Measurements from ENCODE around the gene PRXL2C.
A peak's percentile ranks its signal among the peaks of the same experiment; 100 is the strongest.
"Not testable (repeated sequence)": the region's sequence is repeated elsewhere in the genome, so short reads cannot be mapped to it uniquely, and the experiment has no call there.

PRXL2C gene

GRCh38 chr9:96651626-96652025 lies 3.5 kb downstream of the PRXL2C start:
- DNase-seq (ENCODE audit: low read depth in 2 of 3, low spot score in 1 of 3): no peak

DNA sequence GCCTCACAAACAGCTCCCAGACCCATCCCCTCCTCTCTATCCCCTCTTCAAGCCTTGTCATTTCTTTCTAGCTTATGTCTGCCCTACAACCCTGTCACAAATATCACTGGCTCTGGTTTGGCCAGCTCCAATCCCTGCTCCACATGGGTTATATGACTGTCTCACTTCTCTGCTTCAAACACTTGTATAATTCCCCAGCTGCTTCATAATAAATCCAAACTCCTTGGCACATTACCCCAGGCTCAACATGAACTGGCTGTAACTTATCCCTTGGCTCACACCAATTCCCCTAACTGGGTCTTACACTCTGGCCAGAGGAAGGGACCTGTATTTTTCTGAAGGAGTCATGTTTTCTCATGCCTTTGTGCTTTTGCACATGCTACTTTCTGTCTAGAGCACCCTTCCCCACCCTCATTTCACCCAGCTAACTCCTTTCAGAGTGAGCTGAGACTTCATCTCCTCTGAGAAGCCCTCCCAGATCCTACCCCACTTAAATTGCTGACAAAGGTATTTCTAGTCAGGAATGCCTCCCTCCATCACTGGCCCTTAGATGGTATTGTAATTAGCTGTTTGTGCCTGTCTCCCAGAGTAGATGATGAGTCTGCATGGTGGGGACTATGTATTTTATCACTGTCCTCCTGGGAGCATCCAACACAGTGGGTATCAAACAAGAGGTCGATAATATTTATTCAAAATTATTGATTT lies 5.3 kb downstream of the PRXL2C start:
- no peak for DNase-seq (ENCODE audit: low read depth in 2 of 3, low spot score in 1 of 3)

- DNase-seq (ENCODE audit: low read depth in 2 of 3, low spot score in 1 of 3): no peak
Measured at GRCh38 chr9:96646081-96646991, 8.8 kb downstream of the PRXL2C start.

- no peak for DNase-seq (ENCODE audit: low read depth in 2 of 3, low spot score in 1 of 3)
Measured at GRCh38 chr9:96644137-96644536, 11.0 kb downstream of the PRXL2C start.

GRCh38 chr9:96641514-96641913 lies 13.6 kb downstream of the PRXL2C start:
- no peak for DNase-seq (ENCODE audit: low read depth in 2 of 3, low spot score in 1 of 3)

GRCh38 chr9:96638606-96639364 lies 16.3 kb downstream of the PRXL2C start:
- no peak for DNase-seq (ENCODE audit: low read depth in 2 of 3, low spot score in 1 of 3)

DNA sequence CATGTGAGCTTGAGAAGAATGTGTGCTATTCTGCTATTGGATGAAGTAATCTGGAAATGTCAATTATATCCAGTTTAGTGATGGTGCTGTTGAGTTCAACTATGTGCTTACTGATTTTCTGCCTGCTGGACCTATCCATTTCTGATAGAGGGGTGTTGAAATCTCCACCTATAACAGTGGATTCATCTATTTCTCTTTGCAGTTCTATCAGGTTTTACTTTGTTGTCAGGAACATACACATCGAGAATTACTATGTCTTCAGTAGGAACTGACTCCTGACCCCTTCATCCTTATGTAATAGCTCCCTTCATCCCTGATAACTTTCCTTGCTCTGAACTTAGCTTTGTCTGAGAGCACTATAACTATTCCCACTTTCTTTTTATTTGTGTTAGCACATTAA lies 18.7 kb downstream of the PRXL2C start:
- no peak for DNase-seq (ENCODE audit: low read depth in 2 of 3, low spot score in 1 of 3)

GRCh38 chr9:96633579-96633978 lies 21.5 kb downstream of the PRXL2C start:
- DNase-seq (ENCODE audit: low read depth in 2 of 3, low spot score in 1 of 3): not testable (repeated sequence)

DNA sequence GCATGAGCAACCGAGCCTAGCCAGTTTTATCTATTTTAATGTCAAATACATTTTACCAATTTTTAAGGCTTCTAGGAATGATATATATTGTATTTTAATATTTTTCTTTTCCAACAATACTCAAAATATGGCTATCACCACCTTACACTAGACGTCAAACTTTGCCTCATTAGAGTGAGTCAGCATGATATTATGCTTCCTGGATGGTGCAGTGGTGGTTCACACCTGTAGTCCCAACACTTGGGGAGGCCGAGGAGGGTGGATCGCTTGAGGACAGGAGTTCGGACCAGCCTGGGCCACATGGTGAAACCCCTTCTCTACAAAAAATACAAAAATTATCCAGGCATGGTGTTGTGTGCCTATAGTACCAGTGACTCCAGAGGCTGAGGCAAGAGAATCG lies 28.2 kb downstream of the PRXL2C start:
- DNase-seq (ENCODE audit: low read depth in 2 of 3, low spot score in 1 of 3): no peak

DNA sequence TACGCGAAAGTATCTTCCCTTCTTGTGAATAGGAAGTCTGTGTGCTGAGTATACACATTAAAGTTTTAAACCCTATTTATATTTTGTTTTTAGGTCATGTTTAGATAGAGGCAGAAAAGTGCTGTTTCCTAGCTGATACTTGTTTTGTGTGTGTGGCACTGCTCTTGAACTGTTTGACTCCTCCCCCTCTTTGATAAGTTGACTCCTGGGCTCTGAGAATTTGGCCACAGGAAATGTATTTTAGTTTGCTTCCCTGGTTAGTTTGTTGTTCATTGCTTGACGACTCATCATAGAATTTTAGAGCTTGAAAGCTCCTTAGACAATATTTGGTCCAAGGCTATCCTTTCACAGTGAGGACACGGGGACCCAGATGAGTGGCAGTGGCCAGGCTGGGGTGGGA lies 33.5 kb downstream of the PRXL2C start:
- no peak for DNase-seq (ENCODE audit: low read depth in 2 of 3, low spot score in 1 of 3)

GRCh38 chr9:96620832-96621269 lies 34.3 kb downstream of the PRXL2C start:
- no peak for DNase-seq (ENCODE audit: low read depth in 2 of 3, low spot score in 1 of 3)

- no peak for DNase-seq (ENCODE audit: low read depth in 2 of 3, low spot score in 1 of 3)
Measured at GRCh38 chr9:96620181-96620514, 35.0 kb downstream of the PRXL2C start.

DNA sequence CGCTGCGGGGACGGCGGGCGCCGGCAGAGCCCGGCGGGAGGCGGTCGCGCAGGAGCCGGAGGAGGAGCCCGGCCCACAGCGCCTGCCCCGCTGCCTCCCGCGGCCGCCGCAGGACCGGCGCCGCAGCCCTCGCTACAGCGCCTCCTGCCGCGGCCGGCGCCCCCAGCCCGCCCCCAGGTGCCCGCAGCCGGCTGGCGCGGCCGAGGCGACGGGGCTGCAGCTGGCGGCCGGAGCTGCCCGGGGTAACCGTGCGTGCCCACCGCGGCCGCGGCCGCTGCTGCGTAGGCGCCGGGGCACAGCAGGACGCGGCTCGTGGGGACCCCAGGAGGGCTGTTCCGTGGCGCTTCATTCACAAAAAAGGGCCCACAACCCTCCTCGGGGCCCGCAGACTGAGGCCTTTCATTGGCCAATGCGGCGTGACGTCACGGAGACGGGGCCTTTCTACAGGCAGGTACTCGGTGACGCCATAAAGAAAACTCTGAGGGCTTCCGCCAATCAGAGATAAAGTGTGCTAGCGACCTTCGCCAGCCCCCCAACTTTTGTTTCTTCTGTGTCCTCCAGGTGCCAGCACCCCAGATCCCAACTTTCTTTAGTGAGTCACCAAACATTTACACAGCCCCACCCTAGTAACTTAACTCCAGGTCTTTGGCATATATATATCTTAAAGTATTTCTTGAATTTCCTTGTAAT lies 35.5 kb downstream of the PRXL2C start, which contains the start of gene CDC14B:
Gene CDC14B (minus strand): TSS at position 353 of the 690 bp plus-strand sequence. CDS start 465 bp downstream, outside the sequence.
- peak; percentile 51 to 67 (median 62) for DNase-seq (ENCODE audit: low read depth in 2 of 3, low spot score in 1 of 3)

- DNase-seq (ENCODE audit: low read depth in 2 of 3, low spot score in 1 of 3): no peak
Measured at GRCh38 chr9:96619124-96619465, 36.0 kb downstream of the PRXL2C start.

GRCh38 chr9:96618209-96619123 lies 36.7 kb downstream of the PRXL2C start:
- DNase-seq (ENCODE audit: low read depth in 2 of 3, low spot score in 1 of 3): no peak

DNA sequence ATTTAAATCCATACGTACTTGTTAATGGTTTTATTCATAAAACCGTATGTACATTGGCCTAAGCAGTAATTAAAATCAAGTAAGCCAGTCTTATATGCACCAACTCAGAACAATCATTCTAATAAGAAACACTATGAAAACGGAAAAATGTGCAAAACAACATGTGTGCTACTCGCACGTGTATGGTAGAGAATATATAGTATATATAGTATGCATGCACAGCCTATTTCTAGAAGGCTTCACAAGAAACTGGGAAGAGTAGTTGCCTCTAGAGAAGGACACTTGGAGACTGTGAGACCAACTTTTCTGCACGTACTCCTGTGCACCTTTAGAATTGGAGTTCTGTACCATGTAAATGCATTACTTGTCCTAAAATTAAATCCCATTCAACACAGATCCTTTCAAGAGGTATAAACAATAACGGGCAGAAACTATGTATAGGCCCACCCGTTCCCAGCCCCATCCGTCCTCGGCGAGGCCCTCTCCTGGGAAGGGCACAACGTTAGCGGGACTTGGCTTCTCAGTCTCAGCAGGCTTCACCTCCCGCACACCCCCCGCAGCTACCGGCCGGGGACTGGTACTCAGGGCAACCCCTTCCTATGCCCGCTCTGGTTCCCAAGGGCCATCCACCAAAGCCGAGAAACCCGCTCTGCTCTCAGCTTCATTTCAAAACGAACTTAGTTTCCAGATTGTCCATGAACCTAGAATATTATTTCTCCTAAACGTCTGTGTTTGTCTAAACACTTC lies 37.5 kb downstream of the PRXL2C start:
- DNase-seq (ENCODE audit: low read depth in 2 of 3, low spot score in 1 of 3): no peak

DNA sequence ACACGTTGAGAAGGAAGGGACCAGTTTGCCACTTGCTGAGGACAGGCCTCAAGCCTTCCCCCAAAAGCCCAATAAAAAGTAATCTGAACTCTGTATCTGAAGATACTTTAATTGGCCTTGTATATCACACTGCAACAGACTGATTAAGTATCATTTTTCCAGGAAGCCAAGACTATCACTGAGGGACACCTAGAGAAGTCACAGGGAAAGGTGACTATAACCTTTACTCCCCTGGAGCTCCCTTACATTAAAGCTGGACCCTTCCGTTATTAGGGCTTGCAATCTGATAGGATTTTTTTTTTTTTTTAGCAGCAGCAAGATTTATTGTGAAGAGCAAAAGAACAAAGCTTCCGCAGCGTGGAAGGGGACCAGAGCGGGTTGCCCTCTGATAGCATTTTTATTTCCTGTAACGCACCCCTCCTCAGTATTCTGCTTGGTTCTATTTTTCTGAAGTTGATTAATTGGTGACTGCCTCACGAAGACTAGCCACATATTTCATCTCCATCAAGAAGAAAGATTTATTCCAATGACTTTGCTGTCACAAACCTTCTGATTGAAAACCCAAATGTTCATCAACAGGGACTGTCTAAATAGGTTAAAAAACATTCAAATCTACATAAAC lies 38.2 kb downstream of the PRXL2C start:
- DNase-seq (ENCODE audit: low read depth in 2 of 3, low spot score in 1 of 3): no peak

GRCh38 chr9:96615411-96615810 lies 39.7 kb downstream of the PRXL2C start:
- no peak for DNase-seq (ENCODE audit: low read depth in 2 of 3, low spot score in 1 of 3)

DNA sequence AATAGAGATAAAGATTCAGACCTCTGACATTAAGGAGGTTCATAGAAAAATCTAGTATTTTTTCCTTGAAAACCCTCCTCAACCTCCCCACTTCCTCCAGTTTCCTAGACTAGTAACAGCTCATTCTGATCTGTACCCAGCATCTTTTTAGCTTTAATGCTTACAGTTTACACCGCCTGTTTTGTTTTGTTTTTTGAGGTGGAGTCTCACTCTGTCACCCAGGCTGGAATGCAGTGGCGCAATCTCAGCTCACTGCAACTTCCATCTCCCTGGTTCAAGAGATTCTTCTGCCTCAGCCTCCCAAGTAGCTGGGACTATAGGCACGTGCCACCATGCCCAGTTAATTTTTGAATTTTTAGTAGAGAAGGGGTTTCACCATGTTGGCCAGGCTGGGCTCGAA lies 40.5 kb downstream of the PRXL2C start:
- DNase-seq (ENCODE audit: low read depth in 2 of 3, low spot score in 1 of 3): not testable (repeated sequence)

All from stimulated activated CD4-positive, alpha-beta T cell treated with anti-CD3 and anti-CD28 coated beads, Interleukin-12 subunit alpha, Interleukin-12 subunit beta, amount 100 ng/mL, for 48 hours (primary cell).